ENCODE data around the gene GDAP2.
A peak's percentile ranks its signal among the peaks of the same experiment; 100 is the strongest.
"Not testable (repeated sequence)": the region's sequence is repeated elsewhere in the genome, so short reads cannot be mapped to it uniquely, and the experiment has no call there.

GDAP2 gene

DNA sequence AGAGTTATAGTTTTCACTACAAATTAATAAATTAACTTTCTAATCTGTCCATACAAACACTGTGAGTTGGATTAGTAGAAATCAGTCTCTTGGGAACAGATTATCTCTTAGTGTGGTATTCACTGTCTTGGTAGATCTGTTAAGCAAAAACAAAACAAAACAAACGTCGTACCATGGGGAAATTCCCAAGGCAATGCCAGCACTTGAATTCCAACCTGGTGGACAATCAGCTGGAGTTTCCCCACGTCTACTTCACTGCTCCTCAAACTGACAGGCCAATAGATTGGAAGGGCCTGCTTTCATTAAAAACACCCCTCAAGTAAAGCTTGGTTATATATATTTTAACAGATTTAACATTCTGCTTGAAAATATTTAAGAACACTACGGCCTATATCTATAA lies 31.9 kb downstream of the GDAP2 start:
- no peak for DNase-seq

DNA sequence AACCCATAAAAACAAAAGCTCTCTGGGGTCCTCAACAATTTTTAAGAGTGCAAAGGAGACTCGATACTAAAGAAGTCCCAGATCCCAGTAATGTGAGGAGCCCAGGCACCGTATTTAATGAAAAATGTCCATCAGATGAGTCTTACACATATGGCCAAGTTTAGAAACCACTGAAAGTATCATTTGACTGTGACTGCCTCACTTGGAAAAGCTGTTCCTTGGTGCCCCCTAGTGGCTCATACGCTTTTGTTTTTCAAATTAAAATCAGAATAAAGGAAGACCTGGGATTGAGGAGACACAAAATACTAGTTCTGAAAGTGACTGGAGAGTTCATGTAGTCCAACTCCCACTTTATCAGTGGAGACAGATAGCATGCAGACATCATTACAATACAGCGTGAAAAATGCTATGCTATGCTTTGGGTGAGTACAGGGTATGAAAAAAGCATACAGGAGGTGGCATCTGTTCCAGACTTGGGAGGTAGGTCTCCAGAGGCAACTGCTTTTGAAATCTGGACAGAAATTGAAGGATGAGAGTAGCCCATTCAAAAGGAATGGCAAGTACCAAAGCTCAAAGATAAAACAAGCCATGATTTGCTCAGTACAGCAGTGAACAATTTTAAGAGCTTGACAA lies 33.8 kb downstream of the GDAP2 start:
- DNase-seq, result peak; percentile 4

DNA sequence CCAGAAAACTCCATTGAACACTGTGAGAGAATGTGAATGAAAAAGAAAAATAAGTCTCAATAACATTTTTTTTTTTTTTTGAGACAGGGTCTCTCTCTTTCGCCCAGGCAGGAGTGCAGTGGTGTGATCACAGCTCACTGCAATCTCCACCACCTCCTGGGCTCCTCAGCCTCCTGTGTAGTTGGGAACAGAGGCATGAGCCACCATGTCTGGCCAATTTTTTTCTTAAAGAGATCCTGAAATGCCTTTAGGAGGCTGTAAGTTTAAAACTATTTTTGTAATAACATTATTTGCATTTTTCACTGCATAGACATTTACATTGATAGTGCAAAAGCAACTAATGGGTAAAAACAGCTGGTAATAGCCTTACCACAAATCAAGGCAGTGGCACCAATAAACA lies 35.3 kb downstream of the GDAP2 start:
- no peak for DNase-seq

DNA sequence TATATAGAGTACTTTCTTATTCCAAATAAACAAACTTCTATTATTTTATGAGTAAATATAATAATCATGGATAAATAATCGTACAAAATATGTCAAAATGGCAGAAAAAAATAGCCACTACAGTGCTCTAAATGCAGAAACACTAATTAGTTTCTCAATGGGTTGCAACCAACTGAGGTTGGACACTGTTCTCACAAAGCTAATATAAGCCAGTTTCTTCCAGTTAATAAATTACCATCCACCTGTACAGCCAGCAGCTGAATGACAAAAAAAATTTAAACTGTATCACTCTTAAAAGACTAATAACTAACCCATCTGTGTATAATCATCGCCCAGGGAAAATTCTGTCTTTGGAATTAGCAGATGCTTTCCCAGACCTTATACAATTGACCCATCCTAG lies 36.9 kb downstream of the GDAP2 start:
- DNase-seq, result no peak

DNA sequence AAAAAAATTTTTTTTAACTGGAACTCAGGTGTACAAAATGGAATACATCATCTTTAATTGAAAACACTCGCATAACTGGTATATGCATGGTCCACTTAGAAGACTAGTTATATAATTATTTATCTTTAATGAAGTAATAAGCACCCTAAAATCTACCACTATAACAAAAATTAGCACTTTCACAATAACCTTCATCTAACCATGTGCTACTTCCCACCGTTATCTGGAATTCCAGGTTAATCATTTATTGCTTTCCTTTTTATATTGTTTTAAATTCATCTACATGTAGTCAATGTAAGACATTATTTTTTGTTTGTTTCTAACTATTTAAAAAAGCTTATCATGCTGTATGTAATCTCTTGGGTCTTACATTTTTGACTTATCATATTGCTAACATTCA lies 39.0 kb downstream of the GDAP2 start:
- no peak for DNase-seq

DNA sequence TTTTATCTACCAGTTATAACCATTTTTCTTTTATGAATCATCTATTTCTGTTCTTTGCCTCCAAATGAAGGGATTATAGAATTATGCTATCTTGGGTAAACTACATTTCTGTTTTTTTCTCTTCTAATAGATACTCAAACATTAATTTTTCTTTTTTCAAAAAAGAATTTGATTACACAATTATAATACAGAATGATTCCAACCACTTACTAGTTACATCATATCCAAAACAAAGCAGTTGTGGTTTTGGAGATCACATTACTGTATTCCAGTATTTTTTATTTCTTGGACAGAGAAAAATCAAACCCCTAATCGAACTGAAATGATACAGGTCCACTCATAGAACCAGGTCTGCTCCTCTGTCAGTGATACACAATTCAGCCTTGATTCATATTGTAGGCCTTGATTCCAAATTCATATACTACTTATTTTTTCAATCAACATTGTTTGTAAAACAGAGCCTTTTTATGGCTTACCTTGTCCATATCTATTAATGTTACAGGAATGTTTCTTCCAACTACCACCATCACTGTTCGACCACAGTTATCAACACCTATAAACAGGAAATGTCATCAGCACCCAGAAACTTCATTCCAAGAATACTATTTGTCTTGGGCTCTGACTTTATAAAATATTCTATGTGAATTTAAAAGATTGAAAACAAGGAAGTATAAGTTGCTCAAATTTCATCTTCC lies 43.2 kb downstream of the GDAP2 start:
- DNase-seq, result no peak

DNA sequence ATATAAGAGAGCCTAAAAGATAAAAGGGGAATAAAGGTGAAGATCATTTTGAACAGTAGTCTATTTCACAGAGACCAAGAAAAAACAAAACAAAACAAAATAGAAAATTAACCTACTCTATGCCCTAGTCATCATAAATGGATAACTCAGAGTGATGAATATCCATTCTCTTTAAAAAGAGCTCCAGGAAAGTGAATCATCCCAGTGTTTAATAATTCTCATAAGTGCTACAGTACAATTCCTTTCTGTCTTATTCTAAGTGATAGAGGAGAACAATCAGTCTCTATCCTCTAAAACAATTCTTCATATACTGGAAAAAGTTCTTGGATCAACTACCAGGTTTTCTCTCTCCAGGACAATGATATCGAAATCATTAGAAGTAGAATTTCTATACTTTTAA lies 45.8 kb downstream of the GDAP2 start:
- DNase-seq, result no peak

DNA sequence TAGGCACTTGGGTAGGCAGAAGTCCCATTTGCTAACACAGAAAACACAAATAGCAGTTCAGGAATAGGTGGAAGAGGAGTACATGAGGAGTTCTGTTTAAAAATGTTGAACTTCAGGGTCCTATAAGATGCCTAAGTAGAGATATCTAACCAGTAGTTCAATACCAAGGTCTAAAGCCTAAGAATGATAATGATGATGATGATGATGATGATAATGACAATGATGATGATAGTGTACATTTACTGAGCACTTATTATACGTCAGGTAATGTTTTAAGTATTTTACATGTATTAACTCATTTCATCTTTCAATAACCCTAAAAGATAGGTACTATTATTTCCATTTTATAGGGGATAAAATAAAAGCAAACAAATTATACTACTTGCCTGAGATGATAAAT lies 50.1 kb downstream of the GDAP2 start:
- no peak for DNase-seq

DNA sequence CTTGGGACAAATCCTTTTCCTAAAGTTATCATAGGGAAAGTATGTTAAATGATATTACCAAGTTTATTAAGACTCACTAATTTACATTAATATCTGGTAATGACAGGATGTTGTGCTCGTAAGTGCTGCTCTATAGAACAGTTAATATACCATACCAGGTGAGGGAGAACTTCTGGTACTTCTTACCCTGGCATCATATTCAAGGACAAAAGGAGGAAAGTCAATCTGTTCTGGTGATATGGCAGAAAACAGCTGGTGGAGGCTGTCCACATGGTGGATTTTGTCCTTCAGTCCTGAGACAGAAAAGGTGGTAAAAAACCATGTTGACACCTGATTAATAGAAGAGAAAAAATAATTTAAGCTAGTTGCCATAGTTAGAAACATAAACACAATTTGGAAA lies 51.6 kb downstream of the GDAP2 start:
- DNase-seq, result no peak

DNA sequence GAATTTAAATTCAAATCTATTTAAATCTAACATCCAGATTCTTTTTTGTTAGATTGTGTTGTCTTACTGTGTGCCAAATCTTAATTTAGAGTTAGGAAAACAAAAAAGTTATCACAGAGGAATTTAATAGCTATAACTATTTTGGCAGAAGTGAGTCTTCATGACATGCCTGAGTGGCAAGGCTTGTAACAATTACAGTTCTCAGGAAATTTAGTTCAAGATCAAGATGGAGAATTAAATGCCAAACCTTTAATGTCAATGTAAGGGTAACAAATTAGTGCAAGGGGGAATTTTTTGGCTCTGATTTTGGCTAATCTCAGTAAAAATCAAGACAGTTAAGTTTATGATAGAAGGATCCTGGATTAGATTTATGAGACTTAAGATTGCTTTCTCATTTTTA lies 58.4 kb downstream of the GDAP2 start:
- DNase-seq, result no peak

DNA sequence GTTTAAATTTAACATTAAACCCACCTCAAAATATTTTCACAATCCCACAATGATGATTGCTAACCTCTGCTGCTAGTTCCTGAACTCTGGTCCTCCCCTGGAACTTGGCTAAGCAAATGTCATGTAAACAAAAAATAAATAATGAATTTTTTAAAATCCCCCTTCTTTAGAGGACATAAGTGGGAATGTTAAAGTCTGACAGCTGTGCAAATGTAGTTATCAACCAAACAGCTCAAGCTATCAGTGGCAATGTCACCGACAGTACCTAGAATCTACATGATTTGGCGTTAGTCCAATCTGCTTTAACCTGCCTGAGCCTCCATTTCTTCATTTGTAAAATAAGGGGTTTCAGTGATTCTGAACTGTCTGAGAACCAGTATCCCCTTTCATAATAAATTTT lies 67.7 kb downstream of the GDAP2 start:
- DNase-seq, result no peak

DNA sequence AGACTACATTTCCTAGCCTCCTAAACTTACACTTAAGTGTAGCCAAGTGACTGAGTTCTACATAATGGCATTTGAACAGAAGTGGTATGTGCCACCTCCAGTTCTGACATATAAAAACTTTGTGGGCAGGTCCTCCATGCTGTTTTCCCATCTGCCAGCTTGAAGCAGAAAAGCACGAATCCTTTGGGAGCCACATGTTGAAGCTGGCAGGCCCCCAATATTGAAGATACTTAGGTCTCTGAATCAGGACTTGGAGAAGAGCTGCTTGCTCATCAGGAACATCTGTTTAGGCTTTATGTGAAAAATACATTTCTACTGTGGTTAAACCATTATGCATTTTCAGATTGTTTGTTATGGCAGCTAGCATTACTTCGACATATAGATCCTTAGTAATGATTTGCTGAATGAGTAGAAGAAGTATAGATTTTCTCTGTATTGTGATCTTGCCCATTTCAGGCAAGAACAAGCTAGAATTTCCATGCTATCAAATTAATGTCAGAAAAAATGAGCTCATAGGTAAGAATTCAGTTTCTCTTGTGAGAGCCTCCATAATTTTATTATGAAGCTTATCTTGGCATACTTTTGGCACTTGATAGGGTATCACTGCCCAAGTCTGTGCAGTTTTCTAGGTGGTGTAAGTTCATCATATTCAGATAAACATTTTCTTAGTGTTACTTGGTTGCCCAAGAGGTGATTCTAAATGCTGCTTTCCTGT lies 68.4 kb downstream of the GDAP2 start:
- DNase-seq, result no peak

DNA sequence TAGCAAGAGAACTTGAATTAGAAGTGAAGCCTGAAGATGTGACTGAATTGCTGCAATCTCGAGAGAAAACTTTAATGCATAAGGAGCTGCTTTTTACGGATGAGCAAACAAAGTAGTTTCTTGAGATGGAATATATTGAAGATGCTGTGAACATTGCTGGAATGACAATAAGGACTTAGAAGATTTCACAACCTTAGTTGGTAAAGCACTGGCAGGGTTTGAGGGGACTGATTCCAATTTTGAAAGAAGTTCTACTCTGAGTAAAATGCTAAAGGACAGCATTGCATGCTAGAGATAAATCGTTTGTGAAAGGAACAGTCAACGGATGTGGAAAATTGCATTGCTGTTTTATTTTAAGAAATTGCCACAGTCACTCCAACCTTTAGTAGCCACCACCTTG lies 69.5 kb downstream of the GDAP2 start:
- no peak for DNase-seq

DNA sequence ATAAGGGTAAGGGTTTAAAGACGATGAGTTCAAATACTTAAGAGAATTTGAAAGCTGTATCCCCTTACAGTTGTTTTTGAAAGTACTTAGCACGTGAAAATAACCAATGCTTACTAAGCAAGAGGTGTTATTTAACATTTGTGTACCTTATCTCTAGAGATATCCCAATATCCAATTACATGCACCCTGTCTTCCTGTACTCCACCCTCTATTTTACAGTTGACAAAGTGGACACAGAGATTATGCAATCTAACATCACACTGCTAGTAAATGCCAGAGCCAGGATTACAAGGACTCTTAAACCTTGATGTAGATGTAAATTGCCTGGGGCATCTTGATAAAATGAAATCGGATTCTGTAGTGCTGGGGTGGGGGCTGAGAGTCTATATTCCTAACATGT lies 72.0 kb downstream of the GDAP2 start:
- DNase-seq, result no peak

DNA sequence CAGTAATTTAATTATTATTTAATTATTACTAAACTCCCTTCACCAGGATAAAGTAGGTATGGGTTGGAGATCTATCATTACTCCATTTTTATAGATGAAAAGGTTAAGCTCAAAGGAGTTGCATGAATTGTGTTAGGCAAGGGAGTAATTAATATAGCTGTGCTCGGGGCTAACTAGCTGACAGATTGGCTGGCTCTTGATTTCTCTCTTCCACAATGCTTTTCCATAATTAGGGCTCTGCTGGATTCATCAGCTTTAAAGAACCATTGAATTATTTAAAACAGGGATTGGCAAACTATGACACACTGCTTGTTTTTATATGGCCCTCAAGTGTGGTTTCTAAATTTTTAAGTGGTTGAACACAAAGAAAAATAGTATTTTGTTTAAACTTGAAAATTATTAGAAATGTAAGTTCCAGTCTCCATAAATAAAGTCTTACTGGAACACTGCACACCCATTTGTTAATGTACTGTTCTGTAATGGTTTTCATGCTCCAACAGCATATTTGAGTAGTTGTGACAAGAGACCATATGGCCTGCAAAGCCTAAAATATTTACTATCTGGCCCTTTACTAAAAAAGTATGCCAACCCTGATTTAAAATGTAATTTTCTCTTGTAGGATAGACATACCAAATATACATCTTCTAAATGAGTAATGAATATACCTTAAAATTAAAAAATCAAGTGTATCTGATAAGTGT lies 76.4 kb downstream of the GDAP2 start:
- no peak for DNase-seq

DNA sequence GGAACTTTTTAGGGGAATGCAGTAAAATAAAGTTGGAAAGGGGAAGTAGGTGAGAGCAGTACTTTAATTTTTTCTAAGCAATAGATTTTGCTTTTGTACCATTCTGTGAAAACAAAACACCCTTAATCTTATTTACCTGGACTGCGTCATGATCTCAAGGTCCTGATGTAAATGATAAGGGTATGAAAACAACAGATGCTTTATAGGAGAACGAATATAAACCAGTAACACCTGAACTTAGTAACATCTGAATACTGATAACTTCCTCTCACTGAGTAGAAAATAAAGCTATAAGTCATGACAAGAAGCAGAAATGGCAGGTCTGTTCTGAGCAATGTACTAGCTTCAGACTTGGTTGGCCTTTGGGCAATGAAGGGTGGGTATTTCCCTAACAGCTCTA lies 77.7 kb downstream of the GDAP2 start:
- no peak for DNase-seq

DNA sequence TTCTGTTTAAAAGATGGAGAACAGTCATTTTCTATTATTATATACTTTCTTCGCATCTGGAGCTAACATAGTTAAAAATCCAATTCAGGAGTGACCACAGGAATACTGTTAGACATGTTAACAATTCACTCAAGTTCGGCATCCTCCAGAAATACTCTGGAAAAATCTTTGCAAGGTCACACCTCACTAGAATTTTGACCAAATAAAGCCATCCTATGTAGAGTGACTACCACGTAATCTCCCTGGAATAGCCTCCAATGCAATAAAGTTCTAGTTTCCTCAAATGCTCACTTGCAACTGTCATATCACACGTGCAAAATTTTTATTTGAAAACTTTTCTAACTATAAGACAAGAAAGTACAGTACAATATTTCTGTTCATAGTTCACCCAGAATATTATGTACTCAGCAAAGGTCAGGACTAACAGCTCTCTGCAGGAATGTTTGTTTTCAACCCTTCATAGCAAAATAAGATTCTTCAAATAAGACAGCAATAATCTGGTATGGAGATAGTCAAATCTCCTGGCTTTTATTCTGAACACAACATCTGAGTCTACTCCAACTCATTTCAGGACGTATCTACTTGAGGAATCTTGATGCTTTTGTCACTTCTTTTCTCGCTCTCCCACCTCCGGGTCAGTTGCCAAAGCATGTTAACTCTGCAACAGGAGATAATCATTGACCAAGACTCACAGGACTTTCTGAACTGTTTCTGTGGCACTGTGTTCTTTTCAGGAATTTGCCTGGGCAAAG lies 82.6 kb downstream of the GDAP2 start:
- no peak for DNase-seq

DNA sequence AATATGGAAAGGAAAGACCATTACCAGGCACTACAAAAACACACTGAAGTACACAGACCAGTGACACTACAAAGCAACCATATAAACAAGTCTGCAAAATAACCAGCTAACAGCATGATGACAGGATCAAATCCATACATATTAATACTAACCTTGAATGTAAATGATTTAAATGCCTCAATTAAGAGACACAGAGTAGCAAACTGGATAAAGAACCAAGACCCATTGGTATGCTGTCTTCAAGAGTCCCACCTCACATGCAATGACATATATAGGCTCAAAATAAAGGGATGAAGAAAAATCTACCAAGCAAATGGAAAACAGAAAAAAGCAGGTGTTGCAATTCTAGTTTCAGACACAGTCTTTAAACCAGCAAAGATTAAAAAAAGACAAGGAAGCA lies 84.9 kb downstream of the GDAP2 start:
- not testable (repeated sequence) for DNase-seq

DNA sequence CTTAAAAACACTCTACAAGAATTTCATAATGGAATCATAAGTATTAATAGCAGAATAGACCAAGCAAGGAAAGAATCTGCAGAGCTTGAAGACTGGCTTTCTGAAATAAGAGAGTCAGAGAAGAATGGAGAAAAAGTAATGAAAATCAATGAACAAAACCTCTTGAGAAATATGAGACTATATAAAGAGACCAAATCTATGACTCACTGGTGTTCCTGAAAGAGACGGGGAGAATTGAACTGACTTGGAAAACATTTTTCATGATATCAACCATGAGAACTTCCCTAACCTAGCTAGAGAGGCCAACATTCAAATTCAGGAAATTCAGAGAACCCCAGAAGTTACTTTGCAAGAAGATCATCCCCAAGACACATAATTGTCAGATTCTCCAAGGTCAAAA lies 85.6 kb downstream of the GDAP2 start:
- no peak for DNase-seq

DNA sequence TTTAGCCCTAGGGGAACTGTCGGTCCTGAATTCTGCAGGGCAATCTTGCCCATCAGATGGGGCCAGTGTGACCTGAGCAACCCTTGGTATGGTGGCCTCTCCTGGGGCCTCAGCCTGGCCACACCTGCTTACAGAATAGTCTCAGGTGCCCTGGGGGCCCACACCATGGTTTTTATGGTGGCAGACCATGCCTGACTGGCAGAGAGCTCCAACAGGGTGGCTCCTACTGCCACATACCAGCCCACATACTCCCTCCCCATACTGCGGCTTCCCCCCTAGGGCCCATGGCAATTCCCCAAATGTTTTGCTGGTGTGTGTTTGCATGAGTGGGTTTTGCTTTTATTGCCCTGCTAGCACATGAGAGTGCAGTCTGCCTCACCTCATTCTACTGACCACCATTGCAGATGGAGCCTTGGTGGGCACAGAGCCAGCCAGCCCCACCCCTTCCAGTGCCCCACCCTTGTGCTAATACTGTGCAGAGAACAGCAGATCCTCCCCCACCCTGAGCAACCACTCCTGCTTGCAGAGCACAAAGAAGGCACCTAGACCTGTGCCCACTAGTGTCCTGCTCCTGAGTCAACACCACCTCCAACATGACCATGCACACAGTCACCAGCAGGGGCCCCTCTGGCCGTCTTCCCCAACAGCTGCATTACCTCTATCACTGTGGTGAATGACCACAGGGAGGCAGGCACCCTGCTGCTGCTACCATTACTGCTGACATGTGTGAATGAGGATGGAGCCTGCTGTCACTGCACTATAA lies 86.8 kb downstream of the GDAP2 start:
- no peak for DNase-seq

DNA sequence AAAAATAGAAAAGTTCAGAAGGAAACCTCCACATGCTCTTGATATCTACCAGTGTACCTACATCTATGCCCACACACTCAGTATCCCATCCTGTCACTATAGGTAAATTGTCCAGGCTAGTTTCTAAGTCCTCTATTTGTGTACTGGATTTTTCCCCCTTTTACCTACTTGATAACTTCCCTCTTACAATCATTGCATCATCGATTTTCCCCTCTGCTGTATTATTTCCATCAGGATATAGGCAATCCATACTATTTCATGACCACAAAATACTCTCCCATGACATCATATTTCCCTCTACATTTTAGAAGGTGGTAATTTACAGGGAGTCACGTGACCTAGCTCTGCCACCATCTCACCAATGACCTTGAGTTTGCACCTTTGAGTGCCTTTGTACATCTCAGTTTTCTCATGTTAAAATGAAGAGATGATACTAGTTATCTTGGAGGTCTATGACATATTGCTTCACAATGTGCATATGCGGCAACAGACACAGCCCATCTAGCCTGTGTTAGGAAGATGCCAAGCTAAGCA lies 88.2 kb downstream of the GDAP2 start:
- DNase-seq, result no peak

DNA sequence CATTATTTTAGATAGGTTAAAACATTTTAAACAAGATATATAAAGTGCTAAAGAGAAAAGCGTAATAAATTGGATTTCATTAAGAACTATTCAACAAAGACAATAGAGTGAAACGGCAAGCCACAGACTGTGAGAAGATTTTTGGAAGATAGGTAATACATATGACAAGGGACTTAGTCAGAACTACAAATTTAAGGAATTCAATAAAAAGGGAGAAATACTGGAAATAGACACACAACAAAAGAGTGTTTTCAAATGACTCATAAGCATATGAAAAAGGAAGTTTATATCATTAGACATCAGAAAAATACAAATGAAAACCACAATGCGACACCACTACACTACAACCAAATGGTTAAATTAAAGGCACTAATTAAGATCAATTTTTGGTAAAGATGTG lies 90.5 kb downstream of the GDAP2 start:
- DNase-seq, result no peak

All from NCI-H1436 (cell line).